Prostate gland (tissue), 2 donors: ENCODE data around the gene ANO3.

ENCODE experiments used
- POLR2A ChIP-seq: fragments of 450-650 bp; IDR thresholded peaks from one replicate; pipeline ENCODE4 v1.6.1; 2016; ENCODE audit warnings: antibody characterized with exemption, mild to moderate bottlenecking
- POLR2AphosphoS5 ChIP-seq: sonication (generic); formaldehyde crosslinking; IDR thresholded peaks from one replicate; pipeline ENCODE4 v1.6.1; 2017; ENCODE audit warnings: antibody characterized with exemption
- TF ChIP-seq, protein P1 (sequence below), 4 experiments: fragments of 200-600 bp in 2 of 4; fragments of 450-650 bp in 2 of 4; sonication (generic) in 2 of 4; IDR thresholded peaks; 1 replicate in 3 of 4; 2 replicates in 1 of 4; pipeline ENCODE4 v1.5.1; 2016 to 2019; ENCODE audit warnings: antibody characterized with exemption in 4 of 4, mild to moderate bottlenecking in 2 of 4, moderate library complexity in 2 of 4

DNA sequence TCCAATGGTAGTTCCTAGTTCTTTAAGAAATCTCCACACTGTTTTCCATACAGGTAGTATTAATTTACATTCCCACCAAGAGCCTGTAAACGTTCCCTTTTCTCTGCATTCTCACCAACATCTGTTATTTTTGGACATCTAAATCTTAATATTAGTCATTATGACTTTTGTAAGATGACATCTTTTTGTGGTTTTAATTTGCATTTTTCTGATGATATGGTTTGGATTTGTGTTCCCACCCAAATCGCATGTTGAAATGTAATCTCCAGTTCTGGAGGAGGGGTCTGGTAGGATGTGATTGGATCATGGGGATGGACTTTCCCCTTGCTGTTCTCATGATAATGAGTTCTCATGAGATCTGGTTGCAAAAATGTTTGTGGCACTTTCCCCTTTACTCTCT is 151.2 kb downstream of the ANO3 start:
- TF ChIP-seq, protein P1, sequence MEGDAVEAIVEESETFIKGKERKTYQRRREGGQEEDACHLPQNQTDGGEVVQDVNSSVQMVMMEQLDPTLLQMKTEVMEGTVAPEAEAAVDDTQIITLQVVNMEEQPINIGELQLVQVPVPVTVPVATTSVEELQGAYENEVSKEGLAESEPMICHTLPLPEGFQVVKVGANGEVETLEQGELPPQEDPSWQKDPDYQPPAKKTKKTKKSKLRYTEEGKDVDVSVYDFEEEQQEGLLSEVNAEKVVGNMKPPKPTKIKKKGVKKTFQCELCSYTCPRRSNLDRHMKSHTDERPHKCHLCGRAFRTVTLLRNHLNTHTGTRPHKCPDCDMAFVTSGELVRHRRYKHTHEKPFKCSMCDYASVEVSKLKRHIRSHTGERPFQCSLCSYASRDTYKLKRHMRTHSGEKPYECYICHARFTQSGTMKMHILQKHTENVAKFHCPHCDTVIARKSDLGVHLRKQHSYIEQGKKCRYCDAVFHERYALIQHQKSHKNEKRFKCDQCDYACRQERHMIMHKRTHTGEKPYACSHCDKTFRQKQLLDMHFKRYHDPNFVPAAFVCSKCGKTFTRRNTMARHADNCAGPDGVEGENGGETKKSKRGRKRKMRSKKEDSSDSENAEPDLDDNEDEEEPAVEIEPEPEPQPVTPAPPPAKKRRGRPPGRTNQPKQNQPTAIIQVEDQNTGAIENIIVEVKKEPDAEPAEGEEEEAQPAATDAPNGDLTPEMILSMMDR (IDR thresholded peaks at IDR 0.05): no peak
- TF ChIP-seq POLR2AphosphoS5: no peak
- no peak for TF ChIP-seq POLR2A
